H1 (cell line): Measurements from ENCODE around the gene TSHZ2. TPM values are rescaled to one million over a fixed set of nuclear protein-coding genes. Genes with fewer than 3 reads are reported as not detected.

Experiments
- CTCF ChIA-PET: fragments of 300-600 bp; sonication (Branson Sonifier 250); formaldehyde crosslinking; loops from one replicate; lab custom pipeline; 2021; ENCODE audit not compliant: partially characterized antibody; lab: Charles Lee
- POLR2A ChIA-PET: fragments of 300-600 bp; sonication (Branson Sonifier 250); formaldehyde crosslinking; loops from one replicate; lab custom pipeline; 2021; ENCODE audit warnings: inconsistent platforms; ENCODE audit not compliant: partially characterized antibody; lab: Charles Lee
- DNase-seq, 2 experiments: peaks; one replicate each; pipeline versions ENCODE4 v3.0.0 to v3.0.0-alpha.2; 2010 to 2022; ENCODE audit warnings: low spot score in 2 of 2, low read depth in 1 of 2, mixed read lengths in 1 of 2
- FAIRE-seq: peaks from 2 replicates; lab custom pipeline; 2011; peaks lifted over from hg19 to GRCh38; lab: Jason Lieb, UNC
- H2AFZ ChIP-seq: 2 replicates; pipeline ENCODE4 v1.8.1; 2012; ENCODE audit warnings: low read length, inconsistent platforms
- H2AK5ac ChIP-seq: 2 replicates; pipeline ENCODE4 v1.6.1; 2013; ENCODE audit warnings: low read depth, low read length
- H2BK120ac ChIP-seq: replicated peaks from 2 replicates; pipeline ENCODE3; 2013; ENCODE audit warnings: low read depth, low read length, inconsistent platforms
- H2BK12ac ChIP-seq: 2 replicates; pipeline ENCODE4 v1.6.1; 2013; ENCODE audit warnings: low read depth, low read length
- H2BK15ac ChIP-seq: 2 replicates; pipeline ENCODE4 v1.6.1; 2013; ENCODE audit warnings: low read length
- H2BK20ac ChIP-seq: 2 replicates; pipeline ENCODE4 v1.6.1; 2013; ENCODE audit warnings: low read length
- H2BK5ac ChIP-seq: 2 replicates; pipeline ENCODE4 v1.6.1; 2013; ENCODE audit warnings: low read depth, low read length
- H3K14ac ChIP-seq: 2 replicates; pipeline ENCODE4 v1.6.1; 2013; ENCODE audit warnings: inconsistent platforms; ENCODE audit not compliant: insufficient read length
- H3K18ac ChIP-seq: 2 replicates; pipeline ENCODE4 v1.6.1; 2013; ENCODE audit warnings: low read length; ENCODE audit errors: extremely low read depth
- H3K23ac ChIP-seq: 2 replicates; pipeline ENCODE4 v1.6.1; 2013; ENCODE audit warnings: inconsistent platforms; ENCODE audit not compliant: insufficient read length
- H3K23me2 ChIP-seq: 2 replicates; pipeline ENCODE4 v1.6.1; 2013; ENCODE audit warnings: low read depth, low read length
- H3K27ac ChIP-seq: 2 replicates; pipeline ENCODE4 v1.6.1; 2011; ENCODE audit warnings: low read depth, low read length, inconsistent platforms
- H3K27me3 ChIP-seq, 4 experiments: replicated peaks in 1 of 4; 1 replicate in 1 of 4; 2 replicates in 3 of 4; pipeline versions ENCODE4 v1.6.1 to v1.8.1; 2011 to 2013; ENCODE audit warnings: low read length in 3 of 4, mild to moderate bottlenecking in 3 of 4, inconsistent platforms in 2 of 4, mixed read lengths in 2 of 4, moderate library complexity in 1 of 4; ENCODE audit not compliant: control insufficient read depth in 3 of 4, insufficient read depth in 3 of 4; ENCODE audit errors: extremely low read depth in 1 of 4
- H3K36me3 ChIP-seq, 4 experiments: 2 replicates each; pipeline versions ENCODE4 v1.6.1 to v1.8.1; 2011 to 2013; ENCODE audit warnings: mild to moderate bottlenecking in 4 of 4, low read length in 3 of 4, moderate library complexity in 2 of 4, control low read depth in 1 of 4, inconsistent platforms in 1 of 4; ENCODE audit not compliant: insufficient read depth in 4 of 4, control insufficient read depth in 2 of 4
- H3K4ac ChIP-seq: replicated peaks from 2 replicates; pipeline ENCODE3; 2013; ENCODE audit warnings: low read length, low read depth, mixed read lengths, inconsistent platforms; ENCODE audit not compliant: insufficient read length
- H3K4me1 ChIP-seq, 4 experiments: replicated peaks in 1 of 4; 1 replicate in 1 of 4; 2 replicates in 3 of 4; pipeline versions ENCODE4 v1.6.1 to v1.8.1; 2011 to 2013; ENCODE audit warnings: low read length in 3 of 4, inconsistent platforms in 2 of 4, mixed read lengths in 1 of 4; ENCODE audit not compliant: insufficient read depth in 4 of 4, control insufficient read depth in 3 of 4
- H3K4me2 ChIP-seq, 2 experiments: 2 replicates each; pipeline versions ENCODE4 v1.6.1 to v1.8.1; 2011 to 2013; ENCODE audit warnings: low read depth in 2 of 2, low read length in 2 of 2, control low read depth in 1 of 2, inconsistent platforms in 1 of 2, mild to moderate bottlenecking in 1 of 2; ENCODE audit not compliant: insufficient read depth in 1 of 2
- H3K4me3 ChIP-seq, 4 experiments: fragments of 200-600, 300-600 bp in 1 of 4; sonication (generic), shearing (Covaris generic), sonication (Bioruptor Twin) in 1 of 4; 2 replicates each; pipeline versions ENCODE4 v1.5.1 to v1.8.1; 2011 to 2016; ENCODE audit warnings: low read length in 4 of 4, low read depth in 3 of 4, control low read depth in 2 of 4, inconsistent platforms in 2 of 4, mild to moderate bottlenecking in 2 of 4, mixed read lengths in 1 of 4, moderate library complexity in 1 of 4; ENCODE audit not compliant: insufficient read depth in 2 of 4; ENCODE audit errors: extremely low read depth in 1 of 4
- H3K56ac ChIP-seq: replicated peaks from 2 replicates; pipeline ENCODE3; 2013; ENCODE audit warnings: low read depth, mild to moderate bottlenecking, mixed read lengths, low read length, inconsistent platforms; ENCODE audit not compliant: insufficient read length
- H3K79me1 ChIP-seq: 2 replicates; pipeline ENCODE4 v1.6.1; 2013; ENCODE audit warnings: low read depth, low read length, control low read depth
- H3K79me2 ChIP-seq, 2 experiments: 2 replicates each; pipeline versions ENCODE4 v1.6.1 to v1.8.1; 2012 to 2013; ENCODE audit warnings: low read length in 2 of 2, mild to moderate bottlenecking in 2 of 2, inconsistent platforms in 1 of 2; ENCODE audit not compliant: insufficient read depth in 2 of 2, control insufficient read depth in 1 of 2
- H3K9ac ChIP-seq, 4 experiments: replicated peaks in 1 of 4; 1 replicate in 1 of 4; 2 replicates in 3 of 4; pipeline versions ENCODE4 v1.6.1 to v1.8.1; 2011 to 2013; ENCODE audit warnings: low read depth in 3 of 4, low read length in 3 of 4, control low read depth in 2 of 4, mild to moderate bottlenecking in 2 of 4, moderate library complexity in 2 of 4, inconsistent platforms in 1 of 4; ENCODE audit errors: extremely low read depth in 1 of 4
- H3K9me3 ChIP-seq, 2 experiments: 2 replicates each; pipeline versions ENCODE4 v1.6.1 to v1.8.1; 2012 to 2013; ENCODE audit warnings: mild to moderate bottlenecking in 2 of 2, moderate library complexity in 2 of 2, control low read depth in 1 of 2, inconsistent platforms in 1 of 2, low read depth in 1 of 2, low read length in 1 of 2, mixed read lengths in 1 of 2; ENCODE audit not compliant: insufficient read depth in 2 of 2
- H4K20me1 ChIP-seq, 2 experiments: replicated peaks in 1 of 2; 2 replicates each; pipeline versions ENCODE3 to v1.8.1; 2011 to 2013; ENCODE audit warnings: inconsistent platforms in 2 of 2, low read length in 2 of 2, mild to moderate bottlenecking in 1 of 2; ENCODE audit not compliant: insufficient read depth in 2 of 2, control insufficient read depth in 1 of 2
- H4K5ac ChIP-seq: 2 replicates; pipeline ENCODE4 v1.6.1; 2013; ENCODE audit warnings: low read length, low read depth, mixed read lengths, inconsistent platforms; ENCODE audit not compliant: insufficient read length
- H4K8ac ChIP-seq: 2 replicates; pipeline ENCODE4 v1.8.0; 2013; ENCODE audit warnings: mild to moderate bottlenecking, moderate library complexity, low read length, inconsistent platforms; ENCODE audit not compliant: insufficient read depth; ENCODE audit errors: extremely low read depth
- H4K91ac ChIP-seq: replicated peaks from 2 replicates; pipeline ENCODE3; 2013; ENCODE audit warnings: low read length, mixed read lengths, inconsistent platforms; ENCODE audit not compliant: insufficient read length
- ASH2L ChIP-seq: fragments of 200-600, 300-600 bp; sonication (generic); IDR thresholded peaks from one replicate; pipeline ENCODE4 v1.7.1; 2017; ENCODE audit warnings: low read length
- BCL11A ChIP-seq, 2 experiments: IDR thresholded peaks; one replicate each; pipeline ENCODE4 v1.6.1; 2011; ENCODE audit warnings: low read depth in 2 of 2, low read length in 2 of 2, mild to moderate bottlenecking in 2 of 2
- CBX5 ChIP-seq: fragments of 300-800, 300-1000 bp; sonication (generic); IDR thresholded peaks from 2 replicates; pipeline ENCODE4 v1.7.1; 2016; ENCODE audit warnings: antibody characterized with exemption, low read length, low read depth
- CHD1 ChIP-seq: IDR thresholded peaks from 2 replicates; pipeline ENCODE4 v1.6.1; 2012; ENCODE audit warnings: low read depth, low read length, improper control_type of control experiment
- CTBP2 ChIP-seq: IDR thresholded peaks from 2 replicates; pipeline ENCODE4 v1.7.0; 2011; ENCODE audit warnings: borderline replicate concordance, mild to moderate bottlenecking, moderate library complexity, mixed read lengths, low read length; ENCODE audit not compliant: insufficient read depth, insufficient read length
- HDAC2 ChIP-seq, 2 experiments: fragments of 300-600 bp in 1 of 2; sonication (generic) in 1 of 2; IDR thresholded peaks; 2 replicates each; pipeline ENCODE4 v1.6.1; 2011 to 2012; ENCODE audit warnings: low read depth in 2 of 2, low read length in 2 of 2, mild to moderate bottlenecking in 2 of 2, moderate library complexity in 2 of 2, borderline replicate concordance in 1 of 2, inconsistent platforms in 1 of 2
- NANOG ChIP-seq: IDR thresholded peaks from 2 replicates; pipeline ENCODE4 v1.6.1; 2011; ENCODE audit warnings: low read length, low read depth, mild to moderate bottlenecking, inconsistent platforms; ENCODE audit not compliant: insufficient read depth, poor library complexity, severe bottlenecking
- PHF8 ChIP-seq: fragments of 200-600 bp; sonication (generic); conservative IDR thresholded peaks from 2 replicates; pipeline ENCODE4 v1.7.1; 2012; ENCODE audit warnings: low read depth, mild to moderate bottlenecking, inconsistent platforms, low read length, moderate library complexity
- POLR2A ChIP-seq, 2 experiments: IDR thresholded peaks; 1 replicate in 1 of 2; 2 replicates in 1 of 2; pipeline ENCODE4 v1.6.1; 2011; ENCODE audit warnings: low read depth in 2 of 2, low read length in 2 of 2, mild to moderate bottlenecking in 2 of 2; ENCODE audit errors: control extremely low read depth in 1 of 2
- POU5F1 ChIP-seq: IDR thresholded peaks from 2 replicates; pipeline ENCODE4 v1.6.1; 2011; ENCODE audit warnings: low read depth, mild to moderate bottlenecking, low read length, moderate library complexity
- RAD21 ChIP-seq, 2 experiments: IDR thresholded peaks in 1 of 2; conservative IDR thresholded peaks in 1 of 2; 2 replicates each; pipeline ENCODE4 v1.6.1; 2011; ENCODE audit warnings: low read depth in 2 of 2, low read length in 2 of 2, improper control_type of control experiment in 1 of 2, inconsistent platforms in 1 of 2, mild to moderate bottlenecking in 1 of 2, moderate library complexity in 1 of 2
- RFX5 ChIP-seq: IDR thresholded peaks from 2 replicates; pipeline ENCODE4 v1.6.1; 2011; ENCODE audit warnings: low read depth, low read length, improper control_type of control experiment, borderline replicate concordance
- SIX5 ChIP-seq: IDR thresholded peaks from 2 replicates; pipeline ENCODE4 v1.6.1; 2011; ENCODE audit warnings: mild to moderate bottlenecking, low read depth, low read length
- TAF7 ChIP-seq: optimal IDR thresholded peaks from 2 replicates; pipeline ENCODE3; 2011; ENCODE audit warnings: low read depth, mild to moderate bottlenecking, inconsistent platforms, low read length, moderate library complexity, borderline replicate concordance
- ZNF274 ChIP-seq: IDR thresholded peaks from 2 replicates; pipeline ENCODE4 v1.7.0; 2012; ENCODE audit warnings: low read length, borderline replicate concordance; ENCODE audit errors: extremely low read depth
- WGBS, 2 experiments: shearing (Covaris generic) in 1 of 2; methylation state at CpG; one replicate each; pipeline versions ENCODE4 v1.1.6 to v1.1.7; 2013 to 2015; ENCODE audit warnings: low lambda C conversion rate in 2 of 2, mixed read lengths in 2 of 2, inconsistent platforms in 1 of 2, low coverage in 1 of 2, missing lambda C conversion rate in 1 of 2; ENCODE audit not compliant: insufficient replicate concordance in 2 of 2, insufficient coverage in 1 of 2, insufficient read length in 1 of 2; ENCODE audit errors: extremely low coverage in 1 of 2, missing lambda C conversion rate in 1 of 2; 5-methylcytosine and 5-hydroxymethylcytosine counted together
- polyA plus RNA-seq, 7 experiments: library from polyadenylated mRNA; depleted of rRNA in 3 of 7; stranded (reverse) in 5 of 7; unstranded in 2 of 7; fragments of >200 nt in 5 of 7; fragments of 200-250 nt in 2 of 7; gene quantifications; 1 replicate in 5 of 7; 2 replicates in 1 of 7; 4 replicates in 1 of 7; pipeline versions ENCODE4 v1.2.1 to v1.2.3, GENCODE V29; 2011 to 2013; ENCODE audit warnings: missing spikeins in 2 of 7, mixed read lengths in 2 of 7
- total RNA-seq: library from RNA; stranded (reverse); fragmentation: NEBNext Ultra II Directional; extraction: Animal tissue kit (Norgen Biotek cat#: 25700); gene quantifications from 2 replicates; pipeline ENCODE4 v1.2.1, GENCODE V29; 2021

TSHZ2 gene
- total and polyA plus RNA-seq, 2 of the 8 experiments (the other 6 are each of a cell fraction or from before 2014, with no cell fraction given) = 0.14 to 0.30 TPM

GRCh38 chr20:53364646-53365045, 392.5 kb downstream of the TSHZ2 start:
- no peaks in the 10 kb centered on the region for H4K20me1 ChIP-seq
- no peak overlapping the region for H2BK5ac ChIP-seq
- DNase-seq = no peak
- H3K27me3 ChIP-seq = no peaks in the 10 kb centered on the region; a peak in 1 of 7 replicates
- H3K18ac ChIP-seq = no peak overlapping the region
- POLR2A ChIA-PET = no interaction called here
- H2BK15ac ChIP-seq = no peak overlapping the region
- H3K23ac ChIP-seq = no peak overlapping the region
- no peak overlapping the region for H3K4me3 ChIP-seq
- H2AFZ ChIP-seq = no peak overlapping the region
- TF ChIP-seq NANOG (no peak), ASH2L (no peak), PHF8 (no peak), POU5F1 (no peak), RAD21 (IDR thresholded peaks at IDR 0.05 in 1 of 2, conservative IDR thresholded peaks at IDR 0.05 in 1 of 2; ENCODE audit: low read depth in 2 of 2, low read length in 2 of 2) (no peak), TAF7 (no peak), HDAC2 (IDR thresholded peaks at IDR 0.05; ENCODE audit: borderline replicate concordance in 1 of 2, low read depth in 2 of 2, low read length in 2 of 2) (no peak), BCL11A (IDR thresholded peaks at IDR 0.05; ENCODE audit: low read depth in 2 of 2, low read length in 2 of 2) (no peak), RFX5 (no peak), CHD1 (no peak), SIX5 (no peak), CBX5 (no peak), POLR2A (IDR thresholded peaks at IDR 0.05; ENCODE audit: control extremely low read depth in 1 of 2, low read depth in 2 of 2, low read length in 2 of 2) (no peak), ZNF274 (no peak), CTBP2 (no peak)
- TF ChIP-seq, all 59 proteins: peak for 0
- Histone ChIP-seq H2BK120ac (no peak overlapping the region), H3K9me3 (no peaks in the 10 kb centered on the region), H3K79me1 (no peaks in the 10 kb centered on the region), H3K79me2 (no peaks in the 10 kb centered on the region), H2AK5ac (no peak overlapping the region), H3K56ac (no peak overlapping the region), H2BK12ac (no peak overlapping the region), H3K36me3 (no peaks in the 10 kb centered on the region), H3K23me2 (no peaks in the 10 kb centered on the region), H3K4ac (no peak overlapping the region), H3K9ac (no peak overlapping the region), H3K4me1 (no peaks in the 10 kb centered on the region), H3K27ac (no peak overlapping the region), H4K8ac (no peak overlapping the region), H4K91ac (no peak overlapping the region), H3K4me2 (no peak overlapping the region), H3K14ac (no peak overlapping the region), H4K5ac (no peak overlapping the region), H2BK20ac (no peak overlapping the region)
- no peak for FAIRE-seq
- WGBS, 2 experiments = 86% methylated on average over 5 of the region's 5 CpGs; no CpG with 5 or more reads in 1 of the 2 experiments
- CTCF ChIA-PET = no interaction called here
